HG02588 (cell line): ENCODE data around the gene TULP4.
"Not testable (repeated sequence)": the region's sequence is repeated elsewhere in the genome, so short reads cannot be mapped to it uniquely, and the experiment has no call there.

Experiments used
- ATAC-seq: cut with Tn5 transposase; IDR thresholded peaks from one replicate; pipeline ENCODE4 v1.9.1; 2021; ENCODE audit warnings: mild to moderate bottlenecking, moderate library complexity; ENCODE audit not compliant: unreplicated experiment

The TULP4 gene

GRCh38 chr6:158293122-158293521 is 19.1 kb upstream of the TULP4 start:
- peak; percentile 46 for ATAC-seq

GRCh38 chr6:158295976-158296853 is 16.1 kb upstream of the TULP4 start:
- not testable (repeated sequence) for ATAC-seq

GRCh38 chr6:158296854-158297324 is 15.4 kb upstream of the TULP4 start:
- not testable (repeated sequence) for ATAC-seq

- not testable (repeated sequence) for ATAC-seq
Observed at GRCh38 chr6:158297657-158298056, 14.6 kb upstream of the TULP4 start.

GRCh38 chr6:158300306-158301143 is 11.7 kb upstream of the TULP4 start:
- ATAC-seq, result not testable (repeated sequence)

- ATAC-seq, result not testable (repeated sequence)
Observed at GRCh38 chr6:158301561-158301960, 10.7 kb upstream of the TULP4 start.

- ATAC-seq, result not testable (repeated sequence)
Observed at GRCh38 chr6:158302195-158302796, 10.0 kb upstream of the TULP4 start.

- no peak for ATAC-seq
Observed at GRCh38 chr6:158303210-158303731, 9.0 kb upstream of the TULP4 start.

GRCh38 chr6:158304254-158304653 is 8.0 kb upstream of the TULP4 start:
- no peak for ATAC-seq

GRCh38 chr6:158309814-158310213 is 2.5 kb upstream of the TULP4 start:
- no peak for ATAC-seq

- ATAC-seq, result no peak
Observed at GRCh38 chr6:158311193-158311592, 1.1 kb upstream of the TULP4 start.

GRCh38 chr6:158311626-158312025 is 639 bp upstream of the TULP4 start:
- ATAC-seq, result no peak

- no peak for ATAC-seq
Observed at GRCh38 chr6:158312672-158313397, 570 bp downstream of the TULP4 start.

GRCh38 chr6:158313989-158314388 is 1.7 kb downstream of the TULP4 start:
- peak; percentile 52 for ATAC-seq

- ATAC-seq, result no peak
Observed at GRCh38 chr6:158314737-158315136, 2.5 kb downstream of the TULP4 start.

GRCh38 chr6:158316022-158316421 is 3.8 kb downstream of the TULP4 start:
- ATAC-seq, result no peak

- no peak for ATAC-seq
Observed at GRCh38 chr6:158321960-158322359, 9.7 kb downstream of the TULP4 start.

- no peak for ATAC-seq
Observed at GRCh38 chr6:158322400-158322723, 10.1 kb downstream of the TULP4 start.

- ATAC-seq, result peak; percentile 66
Observed at GRCh38 chr6:158322724-158323560, 10.7 kb downstream of the TULP4 start.

GRCh38 chr6:158323561-158323958 is 11.3 kb downstream of the TULP4 start:
- peak; percentile 28 for ATAC-seq
